IMR-90 (cell line): ENCODE results near the gene SGCA. TPM values are rescaled to one million over a fixed set of nuclear protein-coding genes. Genes with fewer than 3 reads are reported as not detected.

Source experiments
- ATAC-seq: fragments of 200-7000 bp; cut with Tn5 transposase; 2 replicates; pipeline ENCODE4 v1.9.1; 2020; ENCODE audit warnings: low read depth, mild to moderate bottlenecking, moderate library complexity
- BruUV-seq: library from RNA; stranded (reverse); fragments of 400-500 nt; replicated peaks from 2 replicates; lab custom pipeline; 2021; lab: Mats Ljungman, UMichigan
- CTCF ChIA-PET: fragments of 300-600 bp; formaldehyde crosslinking; extraction: SDS; loops from one replicate; lab custom pipeline; 2021; ENCODE audit warnings: antibody characterized with exemption; lab: Yijun Ruan, JAX
- POLR2A ChIA-PET: fragments of 300-600 bp; sonication (Branson Sonifier 250); formaldehyde crosslinking; loops from one replicate; lab custom pipeline; 2022; ENCODE audit warnings: antibody characterized with exemption; ENCODE audit not compliant: unreplicated experiment; lab: Charles Lee
- DNase-seq: peaks from one replicate; pipeline ENCODE4 v3.0.0; 2013
- H2AFZ ChIP-seq: replicated peaks from 2 replicates; pipeline ENCODE3; 2013; ENCODE audit warnings: low read length, mild to moderate bottlenecking; ENCODE audit not compliant: poor library complexity
- H2AK5ac ChIP-seq: 2 replicates; pipeline ENCODE4 v1.6.1; 2013; ENCODE audit warnings: low read depth, low read length, inconsistent platforms
- H2AK9ac ChIP-seq: replicated peaks from 2 replicates; pipeline ENCODE3; 2013; ENCODE audit warnings: mild to moderate bottlenecking, low read depth, low read length, moderate library complexity; ENCODE audit not compliant: poor library complexity
- H2BK120ac ChIP-seq: 2 replicates; pipeline ENCODE4 v1.6.1; 2013; ENCODE audit warnings: low read depth, low read length, inconsistent platforms
- H2BK15ac ChIP-seq: 3 replicates; pipeline ENCODE4 v1.6.1; 2013; ENCODE audit warnings: low read depth, low read length, inconsistent platforms
- H2BK20ac ChIP-seq: 2 replicates; pipeline ENCODE4 v1.6.1; 2013; ENCODE audit warnings: low read depth, mild to moderate bottlenecking, inconsistent platforms, low read length, moderate library complexity
- H2BK5ac ChIP-seq: 2 replicates; pipeline ENCODE4 v1.6.1; 2013; ENCODE audit warnings: mild to moderate bottlenecking, low read depth, low read length, inconsistent platforms; ENCODE audit not compliant: poor library complexity, severe bottlenecking
- H3K14ac ChIP-seq: replicated peaks from 2 replicates; pipeline ENCODE4 v1.6.1; 2013; ENCODE audit warnings: low read depth, low read length, inconsistent platforms
- H3K18ac ChIP-seq: 2 replicates; pipeline ENCODE4 v1.6.1; 2013; ENCODE audit warnings: low read depth, low read length, control low read depth
- H3K23ac ChIP-seq: 2 replicates; pipeline ENCODE4 v1.6.1; 2013; ENCODE audit warnings: low read depth, low read length, inconsistent platforms
- H3K27ac ChIP-seq: 2 replicates; pipeline ENCODE4 v1.5.1; 2013; ENCODE audit warnings: mild to moderate bottlenecking, control low read depth, low read length; ENCODE audit not compliant: insufficient read depth
- H3K27me3 ChIP-seq: 2 replicates; pipeline ENCODE4 v1.6.1; 2013; ENCODE audit warnings: low read length; ENCODE audit not compliant: control insufficient read depth, insufficient read depth
- H3K36me3 ChIP-seq: 2 replicates; pipeline ENCODE4 v1.6.1; 2013; ENCODE audit warnings: low read length, mixed read lengths; ENCODE audit not compliant: control insufficient read depth, insufficient read depth
- H3K4ac ChIP-seq: 2 replicates; pipeline ENCODE4 v1.6.1; 2013; ENCODE audit warnings: low read depth, low read length, inconsistent platforms
- H3K4me1 ChIP-seq: 2 replicates; pipeline ENCODE4 v1.6.1; 2013; ENCODE audit warnings: low read length, mixed read lengths; ENCODE audit not compliant: control insufficient read depth, insufficient read depth
- H3K4me2 ChIP-seq: 2 replicates; pipeline ENCODE4 v1.6.1; 2013; ENCODE audit warnings: low read depth, mild to moderate bottlenecking, control low read depth, low read length, moderate library complexity
- H3K4me3 ChIP-seq: 2 replicates; pipeline ENCODE4 v1.5.1; 2013; ENCODE audit warnings: low read depth, mild to moderate bottlenecking, control low read depth, low read length, moderate library complexity; ENCODE audit not compliant: insufficient read depth
- H3K56ac ChIP-seq: 2 replicates; pipeline ENCODE4 v1.6.1; 2013; ENCODE audit warnings: low read length, inconsistent platforms; ENCODE audit not compliant: insufficient read depth; ENCODE audit errors: extremely low read depth
- H3K79me1 ChIP-seq, 2 experiments: 2 replicates each; pipeline ENCODE4 v1.6.1; 2013; ENCODE audit warnings: low read length in 2 of 2, inconsistent platforms in 1 of 2, low read depth in 1 of 2
- H3K9ac ChIP-seq: 2 replicates; pipeline ENCODE4 v1.6.1; 2013; ENCODE audit warnings: low read depth, low read length, control low read depth
- H3K9me1 ChIP-seq: 2 replicates; pipeline ENCODE4 v1.6.1; 2013; ENCODE audit warnings: low read length, inconsistent platforms; ENCODE audit not compliant: insufficient read depth
- H3K9me3 ChIP-seq: 2 replicates; pipeline ENCODE4 v1.6.1; 2013; ENCODE audit warnings: low read length; ENCODE audit not compliant: control insufficient read depth, insufficient read depth
- H4K20me1 ChIP-seq: 2 replicates; pipeline ENCODE4 v1.6.1; 2013; ENCODE audit warnings: low read length, inconsistent platforms; ENCODE audit not compliant: insufficient read depth
- H4K5ac ChIP-seq: 2 replicates; pipeline ENCODE4 v1.6.1; 2013; ENCODE audit warnings: mild to moderate bottlenecking, low read depth, low read length, control low read depth
- H4K8ac ChIP-seq, 2 experiments: 2 replicates each; pipeline ENCODE4 v1.6.1; 2013; ENCODE audit warnings: low read depth in 2 of 2, low read length in 2 of 2, control low read depth in 1 of 2, inconsistent platforms in 1 of 2
- H4K91ac ChIP-seq: 2 replicates; pipeline ENCODE4 v1.6.1; 2013; ENCODE audit warnings: low read depth, low read length, inconsistent platforms; ENCODE audit not compliant: insufficient read depth
- MAZ ChIP-seq: IDR thresholded peaks from 2 replicates; pipeline ENCODE4 v1.6.1; 2012; ENCODE audit warnings: low read depth, mild to moderate bottlenecking, low read length, improper control_type of control experiment, moderate library complexity, borderline replicate concordance
- POLR2A ChIP-seq: IDR thresholded peaks from 2 replicates; pipeline ENCODE4 v1.6.1; 2012; ENCODE audit warnings: mild to moderate bottlenecking, low read depth, low read length
- WGBS, 2 experiments: methylation state at CpG; one replicate each; pipeline versions ENCODE4 v1.1.5 to v1.1.7; 2013; ENCODE audit warnings: missing lambda C conversion rate in 2 of 2; ENCODE audit not compliant: insufficient read length in 1 of 2; ENCODE audit errors: extremely low coverage in 2 of 2; 5-methylcytosine and 5-hydroxymethylcytosine counted together
- dilution Hi-C: fragments of 300-500 bp; cut with HindIII; formaldehyde crosslinking; loops from one replicate; pipeline ENCODE4 v1.14.3; 2018; ENCODE audit warnings: low sequenced_read_pairs; ENCODE audit not compliant: unreplicated experiment
- in situ Hi-C: fragments of 300-500 bp; cut with MboI; formaldehyde crosslinking; loops from 3 replicates; pipeline ENCODE4 v1.14.3; 2019; ENCODE audit warnings: low sequenced_read_pairs, inconsistent platforms, mixed read lengths
- intact Hi-C: fragments of 100-400 bp; cut with micrococcal nuclease; formaldehyde crosslinking; loops from 2 replicates; pipeline ENCODE4 v1.10.0; 2022
- polyA plus RNA-seq, 3 experiments: library from polyadenylated mRNA; depleted of rRNA; stranded (reverse); fragments of >200 nt; gene quantifications; 2 replicates each; pipeline ENCODE4 v1.2.3, GENCODE V29; 2012; ENCODE audit warnings: low replicate concordance in 1 of 3
- total RNA-seq: library from RNA; depleted of rRNA; stranded (reverse); fragments of >200 nt; gene quantifications from 2 replicates; pipeline ENCODE4 v1.2.3, GENCODE V29; 2012

SGCA gene
- total and polyA plus RNA-seq, 2 of the 4 experiments (the other 2 are of a cell fraction): 0.19 TPM; not detected in 1

- Histone ChIP-seq H3K9me1 (peaks cover 26% of the 10 kb centered on the region), H3K36me3 (no peaks in the 10 kb centered on the region; the same call in 1 of the 2 replicates), H3K18ac (peak overlapping the region; percentile 82), H3K27ac (peak overlapping the region; percentile 96), H2BK15ac (peak overlapping the region; percentile 98; the same call in 2 of the 3 replicates), H3K4me3 (no peak overlapping the region), H4K8ac (peak overlapping the region; percentile 55 to 96), H3K56ac (peak overlapping the region; percentile 94; the same call in 1 of the 2 replicates), H2BK5ac (peak overlapping the region; percentile 97), H3K9ac (peak overlapping the region; percentile 71), H2BK20ac (peak overlapping the region; percentile 98), H3K4me1 (peaks cover 66% of the 10 kb centered on the region), H2AK5ac (peak overlapping the region; percentile 96), H4K91ac (peak overlapping the region; percentile 100), H3K4me2 (peak overlapping the region; percentile 49; the same call in 1 of the 2 replicates), H2AFZ (peak overlapping the region; percentile 6), H3K79me1 (peaks cover 14 to 73% of the 10 kb centered on the region in 2 experiments; a peak in 3 of 4 replicates), H3K27me3 (no peaks in the 10 kb centered on the region), H4K20me1 (peaks cover 4% of the 10 kb centered on the region), H2AK9ac (peak overlapping the region; percentile 92), H3K4ac (peak overlapping the region; percentile 99), H3K23ac (peak overlapping the region; percentile 97), H3K9me3 (no peaks in the 10 kb centered on the region), H2BK120ac (peak overlapping the region; percentile 99), H4K5ac (peak overlapping the region; percentile 66), H3K14ac (peak overlapping the region; percentile 94)
- dilution Hi-C loops (no loop called here), intact Hi-C loops (no loop called here), in situ Hi-C loops (no loop called here)
- BruUV-seq: no TSS peak
- DNase-seq (no peak), ATAC-seq (no peak)
- peak; percentile 5; the same call in 1 of the 2 replicates for TF ChIP-seq POLR2A
- no peak for TF ChIP-seq MAZ
- CTCF ChIA-PET: interaction anchor here (1.0 kb wide), 1 partner anchor 65 kb away, joined by 3 read pairs; no protein-coding TSS in a partner anchor
- WGBS, 2 experiments: 100% methylated on average over 2 of the region's 7 CpGs; no CpG with 5 or more reads in 1 of the 2 experiments
- POLR2A ChIA-PET: interaction anchor here (0.7 to 8.6 kb wide), 4 partner anchors 14 to 83 kb away, joined by 3 to 149 read pairs (median 4); no protein-coding TSS in a partner anchor
These were observed 40.2 kb downstream of the SGCA start for GRCh38 chr17:50205963-50206505.
